HG02610 (cell line): ENCODE measurements around the gene HOXB3.

Experiments
- ATAC-seq: cut with Tn5 transposase; IDR thresholded peaks from one replicate; pipeline ENCODE4 v1.9.1; 2021; ENCODE audit warnings: mild to moderate bottlenecking, moderate library complexity; ENCODE audit not compliant: unreplicated experiment

Gene HOXB3

DNA sequence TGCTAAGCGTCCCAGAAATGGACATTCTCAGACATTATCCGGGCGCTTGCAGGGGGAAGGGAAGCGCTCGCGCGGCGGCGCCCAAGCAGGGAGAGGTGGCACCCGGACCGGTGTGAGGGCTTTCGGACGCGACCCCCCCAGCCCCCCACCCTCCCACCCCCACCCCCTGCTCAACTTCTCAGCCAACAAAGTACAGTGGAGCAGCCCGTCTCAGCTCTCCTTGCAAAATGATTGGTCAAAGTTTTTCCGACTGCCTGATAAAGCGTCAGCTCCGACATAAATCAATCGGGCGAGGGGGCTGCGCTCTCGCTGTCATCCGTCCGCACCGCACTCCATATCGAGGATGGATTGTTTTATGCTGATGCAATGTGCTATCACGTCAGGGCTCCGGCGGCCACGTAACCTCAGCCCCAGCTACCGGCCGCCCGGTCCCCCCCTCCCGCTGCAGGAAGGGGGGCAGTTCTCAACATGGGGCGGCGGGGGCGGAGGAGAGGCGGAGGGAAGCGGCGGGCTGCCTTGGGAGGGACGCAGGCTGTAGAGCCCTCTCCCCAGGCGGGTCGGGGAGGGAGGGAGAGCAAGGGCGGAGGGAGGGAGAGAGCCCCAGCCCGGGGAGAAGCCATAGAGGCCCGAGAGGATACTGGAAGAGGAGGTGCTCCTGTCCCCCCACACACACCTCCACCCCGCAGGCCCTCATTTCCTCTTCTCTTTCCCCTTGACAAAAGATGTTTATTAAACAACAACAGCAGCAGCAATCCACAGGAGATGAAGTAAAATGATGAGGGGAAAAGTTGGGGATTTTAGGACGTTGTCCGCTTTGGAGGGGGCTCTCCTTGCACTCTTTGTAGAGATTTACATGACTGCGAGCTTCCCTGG is 36.4 kb upstream of the HOXB3 start, which contains the start of gene HOXB9:
HOXB9 (minus strand) TSS at position 114 of the 873 bp plus-strand sequence; CDS start at position 25, 89 bp downstream.
- no peak for ATAC-seq

DNA sequence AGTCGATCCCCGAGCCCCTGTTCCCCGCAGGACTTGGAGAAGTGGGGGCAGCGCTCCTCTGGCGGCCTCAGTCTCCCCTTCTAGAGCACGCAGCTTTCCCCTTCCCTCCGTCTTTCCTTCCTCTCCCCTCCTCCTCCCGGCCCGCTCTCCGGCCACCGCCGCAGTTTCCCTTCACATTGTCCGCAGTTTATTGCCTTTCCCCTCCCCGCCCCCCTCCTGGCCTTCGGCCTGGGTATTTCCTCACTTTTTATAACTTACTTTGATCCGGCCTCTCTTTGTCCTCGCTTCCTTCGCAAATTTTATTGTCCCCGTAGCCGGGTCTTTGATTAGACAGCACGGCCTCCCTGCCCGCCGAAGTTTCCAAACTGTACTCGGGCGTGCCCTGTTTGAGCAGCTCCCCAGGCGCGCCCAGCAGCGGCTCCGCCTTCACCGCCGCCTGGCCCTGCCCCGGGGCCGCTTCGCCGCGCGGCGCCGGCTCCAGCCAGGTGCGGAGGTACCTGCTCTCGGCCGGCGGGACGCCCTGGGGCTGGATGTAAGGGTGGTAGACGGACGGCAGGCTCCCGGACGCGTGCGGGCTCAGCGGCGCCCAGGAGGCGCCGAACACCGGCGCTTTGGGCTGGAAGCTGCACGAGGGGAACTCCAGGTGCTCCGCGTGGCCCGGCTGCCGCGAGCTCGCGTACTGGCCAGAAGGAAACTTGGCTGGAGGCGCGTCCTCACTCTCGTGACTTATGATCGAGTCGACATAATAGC is 35.6 kb upstream of the HOXB3 start:
- ATAC-seq = no peak

DNA sequence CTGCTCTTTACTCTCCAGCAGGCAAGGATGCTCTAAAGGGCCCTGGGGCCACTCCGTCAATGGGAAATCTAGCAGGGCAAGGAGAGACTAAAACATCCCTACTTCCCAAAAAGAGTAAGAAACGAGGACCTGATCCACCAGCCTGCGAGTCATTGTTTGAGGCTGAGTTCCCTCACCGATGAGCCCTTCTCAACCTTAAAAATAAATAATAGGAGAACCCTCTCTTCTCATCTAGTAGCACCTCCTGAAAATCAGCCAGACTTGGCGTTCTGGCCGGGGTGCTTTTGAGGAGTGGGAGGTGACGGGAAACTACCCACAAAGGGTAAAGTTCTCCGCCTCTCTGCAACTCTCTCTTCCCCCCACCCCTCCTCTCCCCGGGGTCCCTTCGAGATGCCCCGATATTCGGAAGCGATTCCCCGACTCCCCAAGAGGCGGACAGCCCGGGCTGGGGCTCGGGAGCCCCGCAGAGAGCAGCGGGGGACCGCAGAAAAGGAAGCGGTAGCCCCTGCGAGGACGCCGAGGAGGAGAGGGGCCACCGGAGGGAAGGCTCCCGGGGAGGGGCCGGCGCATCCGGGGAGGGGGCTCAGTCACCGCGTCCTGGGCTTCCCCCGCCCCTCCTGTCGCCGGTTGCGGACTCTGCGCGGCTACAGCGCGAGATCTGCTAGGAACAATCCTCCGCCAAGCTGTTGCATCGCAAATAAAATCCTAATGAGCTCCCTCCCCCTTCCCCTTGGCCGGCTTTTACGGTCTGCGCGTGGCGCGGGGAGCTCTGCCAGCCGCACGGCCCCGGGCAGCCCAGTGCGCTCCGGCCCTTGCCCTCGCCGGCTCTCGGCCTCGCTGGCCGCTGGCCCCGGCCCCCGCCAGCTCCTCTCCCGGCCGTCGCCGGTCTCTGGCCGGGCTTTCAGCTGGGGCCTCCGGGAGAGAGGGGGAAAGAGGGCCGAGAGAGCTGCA is 34.8 kb upstream of the HOXB3 start:
- no peak for ATAC-seq

DNA sequence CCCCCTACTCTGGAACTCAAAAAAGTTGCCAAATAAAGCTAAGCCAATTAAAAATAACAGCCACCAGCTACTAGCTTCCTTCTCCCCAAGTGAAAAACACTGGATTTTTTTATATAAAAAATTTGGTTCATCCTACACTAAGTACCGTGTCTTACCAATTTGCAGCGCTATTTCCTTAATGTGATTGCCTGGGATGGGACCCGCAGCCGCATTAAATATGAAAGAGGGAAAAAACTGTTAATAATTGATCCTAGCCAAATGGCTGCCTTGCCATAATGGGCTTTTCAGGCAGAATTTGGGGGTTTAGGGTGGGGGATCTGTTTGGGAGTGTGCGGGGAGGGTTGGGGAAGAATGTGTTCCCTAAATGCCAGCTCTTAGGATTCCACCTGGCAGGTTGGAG is 34.1 kb upstream of the HOXB3 start:
- ATAC-seq = no peak

DNA sequence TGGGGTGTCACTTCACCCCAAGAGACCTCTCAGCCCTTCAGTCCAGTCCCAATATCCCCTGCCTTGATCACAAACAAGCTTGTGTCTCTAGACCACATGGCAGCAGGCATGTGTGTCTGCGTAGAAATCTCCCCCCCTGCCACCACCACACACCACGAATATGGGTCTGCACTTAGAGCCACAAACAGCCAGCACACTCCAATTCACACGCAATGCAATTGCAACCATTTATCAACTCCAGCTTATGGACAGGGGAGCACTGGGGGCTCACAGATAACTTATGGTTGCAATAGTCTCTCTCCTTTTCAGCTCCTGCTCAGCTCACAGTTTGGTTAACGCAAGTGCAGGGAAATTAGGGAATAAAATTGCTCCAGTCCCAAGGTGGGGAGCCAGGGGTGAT is 33.5 kb upstream of the HOXB3 start:
- no peak for ATAC-seq

DNA sequence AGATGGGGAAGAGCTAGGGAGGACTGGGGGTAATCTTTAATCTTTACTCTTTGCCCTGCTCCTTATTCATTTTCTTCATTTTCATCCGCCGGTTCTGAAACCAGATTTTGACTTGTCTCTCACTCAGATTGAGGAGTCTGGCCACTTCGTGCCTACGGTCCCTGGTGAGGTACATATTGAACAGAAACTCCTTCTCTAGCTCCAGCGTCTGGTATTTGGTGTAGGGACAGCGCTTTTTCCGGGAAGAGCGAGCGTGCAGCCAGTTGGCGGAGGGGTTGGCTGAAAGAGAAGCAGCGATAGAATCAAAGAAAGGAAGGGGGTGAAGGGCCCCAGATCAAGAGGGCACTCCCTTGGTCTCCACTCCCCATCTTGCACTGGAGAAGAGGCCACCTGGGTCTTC is 32.8 kb upstream of the HOXB3 start:
- ATAC-seq = no peak

DNA sequence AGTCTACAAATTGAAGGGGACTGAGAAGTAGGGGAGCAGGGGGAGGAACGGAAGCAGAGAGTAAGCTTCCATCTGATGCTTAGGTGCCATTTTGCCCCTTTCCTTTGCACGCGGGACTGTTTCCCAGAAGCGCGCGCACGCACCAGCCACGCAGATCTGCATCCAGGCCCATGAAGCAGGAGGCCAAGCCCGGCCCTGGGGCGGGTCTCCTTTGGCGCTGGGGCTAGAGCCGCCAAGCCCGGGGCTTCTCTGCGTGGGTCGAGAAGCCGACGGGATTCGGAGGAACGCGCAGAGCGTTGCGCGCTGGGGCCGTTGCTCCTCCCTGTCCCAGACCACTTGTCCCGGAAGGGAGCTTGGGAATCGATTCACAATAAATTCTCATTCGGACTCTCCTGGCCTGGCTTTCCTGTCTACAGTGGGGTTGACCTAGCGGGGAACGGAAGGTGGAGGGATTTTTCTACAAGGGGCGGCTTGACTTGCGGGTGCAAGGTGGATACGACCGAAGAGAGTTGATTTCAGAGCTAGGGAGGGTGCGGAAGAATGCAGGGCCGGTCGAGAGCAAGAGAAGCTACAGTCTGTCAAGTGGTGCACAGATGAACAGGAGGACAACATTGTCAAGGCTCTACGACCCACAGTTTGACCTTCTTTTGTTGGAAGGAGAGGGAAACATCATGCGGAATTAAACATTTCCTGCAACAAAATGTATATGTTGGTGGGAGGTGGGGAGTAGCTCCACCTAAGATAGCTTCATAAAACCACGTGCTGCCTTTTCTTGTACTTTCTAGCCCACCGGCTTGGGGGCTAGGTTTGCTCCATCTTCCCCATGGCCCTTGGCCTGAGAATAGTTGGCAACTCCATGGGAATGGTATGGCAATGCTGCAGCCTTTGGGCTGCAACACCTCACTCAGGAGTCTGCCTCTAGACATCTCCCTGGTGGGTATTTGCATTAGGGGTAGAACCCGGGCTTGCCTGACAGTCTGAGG is 31.7 kb upstream of the HOXB3 start:
- no peak for ATAC-seq

DNA sequence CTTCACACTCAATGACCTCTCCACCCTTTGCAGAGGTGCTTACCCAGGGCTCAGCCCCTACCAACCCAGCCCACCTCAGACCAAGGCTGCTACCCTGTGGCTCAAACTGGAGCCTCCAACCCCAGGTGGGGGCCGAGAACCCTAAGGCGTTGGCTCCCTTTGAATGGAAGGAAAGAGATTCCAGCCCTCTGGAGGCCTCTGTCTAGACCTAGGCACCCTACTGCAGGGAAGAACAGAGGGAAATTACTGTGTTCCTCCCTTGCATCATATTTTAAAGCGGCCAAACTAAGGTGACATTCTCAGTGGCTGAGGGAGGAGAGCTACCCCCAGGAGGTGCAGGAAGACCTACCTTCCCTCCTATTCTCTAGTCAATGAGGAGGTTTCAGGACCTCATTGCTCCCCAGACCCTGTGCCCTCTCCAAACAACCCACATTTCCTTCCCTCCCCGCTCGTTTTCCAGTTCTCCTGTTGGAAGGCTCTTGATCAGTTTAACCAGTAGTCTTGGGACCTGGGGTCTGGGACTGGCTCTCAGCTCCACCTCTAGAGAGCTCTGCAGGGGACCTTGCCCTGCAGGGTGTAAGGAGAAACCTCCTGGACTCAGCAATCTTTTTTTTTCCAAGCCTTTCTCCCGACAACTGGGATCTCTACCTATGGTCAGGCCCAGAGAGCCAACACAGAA is 30.6 kb upstream of the HOXB3 start:
- no peak for ATAC-seq

DNA sequence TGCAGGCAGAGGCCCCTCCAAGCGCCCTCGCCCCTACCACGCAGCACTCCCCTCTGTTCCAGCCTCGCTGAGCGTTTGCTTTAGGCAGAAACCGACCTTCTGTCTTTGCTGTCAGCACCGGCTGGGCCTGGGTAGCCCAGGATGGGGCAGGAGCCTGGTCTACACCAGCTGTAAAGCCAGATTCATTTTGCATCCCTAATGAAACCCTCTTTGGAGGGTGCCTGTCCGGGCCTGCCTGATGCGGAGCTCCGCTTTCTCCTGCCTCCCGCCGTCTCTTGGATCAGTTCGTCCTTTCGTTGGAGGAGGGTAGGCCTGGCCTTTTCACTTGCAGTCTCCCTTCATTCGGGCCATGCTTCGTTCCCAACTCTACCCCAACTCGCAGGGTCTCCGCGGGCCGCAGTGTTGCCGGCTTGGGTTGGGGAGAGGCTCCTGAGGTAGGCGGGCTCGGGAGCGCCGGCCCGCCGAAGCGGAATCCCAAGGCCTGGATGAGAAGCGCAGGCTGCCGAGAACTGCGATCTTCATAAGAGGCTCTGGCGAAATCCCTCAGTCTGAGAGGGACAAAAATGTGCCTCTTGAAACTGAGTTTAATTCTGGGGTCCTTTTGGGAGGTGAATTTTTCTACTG is 29.9 kb upstream of the HOXB3 start:
- ATAC-seq = no peak

DNA sequence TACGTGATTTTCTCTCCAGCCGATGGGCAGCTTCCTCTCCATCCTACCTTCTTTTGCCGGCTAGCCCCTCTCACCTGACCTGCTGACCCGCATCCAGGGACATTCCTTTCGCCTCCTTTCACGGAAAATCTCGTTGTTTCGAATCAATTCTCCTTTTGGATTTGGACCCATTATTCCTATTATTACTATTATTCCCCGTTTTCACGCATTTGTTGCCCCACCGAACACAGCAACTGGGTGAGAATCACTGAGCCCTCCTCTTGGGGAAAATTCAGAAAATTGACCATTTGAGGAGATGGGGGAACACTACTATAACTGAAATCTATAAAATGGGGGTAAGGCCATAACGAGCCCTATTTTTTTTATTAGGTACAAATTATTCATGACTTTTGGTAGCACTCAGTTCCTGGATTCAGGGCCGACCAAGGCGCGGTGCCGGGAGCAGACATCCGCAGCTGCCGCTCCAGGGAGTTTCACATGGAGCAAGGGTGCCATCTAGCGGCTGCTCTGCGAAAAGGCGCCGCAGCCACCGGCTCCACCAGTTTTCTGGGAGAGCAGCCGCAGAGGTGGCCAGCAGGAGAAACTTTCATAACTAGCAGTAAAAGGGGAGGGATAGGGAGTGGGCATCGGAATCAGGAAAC is 28.3 kb upstream of the HOXB3 start:
- no peak for ATAC-seq

DNA sequence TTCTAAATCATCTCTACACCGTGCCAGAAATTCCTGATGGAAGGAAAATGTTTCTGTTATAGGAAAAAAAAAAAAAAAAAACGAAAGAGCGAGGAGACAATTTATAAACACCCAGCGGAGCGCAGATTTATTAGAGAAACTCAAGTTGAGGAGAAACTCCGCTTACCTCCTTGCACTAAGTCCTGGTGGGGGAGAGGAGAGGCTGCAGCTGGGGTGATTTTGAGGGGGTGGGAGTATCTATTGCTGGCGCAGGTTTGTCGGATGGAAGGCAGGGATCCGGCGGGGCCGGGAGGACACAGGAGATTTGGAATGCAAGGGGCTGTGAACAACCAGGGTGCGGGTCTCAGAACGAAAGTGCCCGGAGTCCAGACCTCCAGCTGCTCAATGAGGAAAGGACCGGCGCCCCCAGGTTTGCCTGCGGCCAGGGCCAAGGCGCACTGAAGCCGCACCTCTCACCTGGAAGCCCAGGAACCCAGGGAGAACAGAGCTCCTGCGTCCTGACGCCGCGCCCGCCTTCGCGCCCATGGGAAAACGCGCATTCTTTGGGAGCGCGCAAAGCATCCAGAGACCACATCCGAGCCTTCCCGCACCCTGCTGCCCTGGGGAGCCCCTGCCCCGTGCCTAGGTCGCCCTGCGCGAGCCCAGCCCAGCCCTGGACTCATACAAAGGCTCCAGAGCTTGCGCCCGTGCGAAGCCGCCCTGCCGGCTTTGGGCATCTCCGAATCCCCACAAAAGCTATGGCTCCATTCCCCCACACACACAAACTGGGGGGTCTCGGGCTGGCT is 27.6 kb upstream of the HOXB3 start:
- no peak for ATAC-seq

DNA sequence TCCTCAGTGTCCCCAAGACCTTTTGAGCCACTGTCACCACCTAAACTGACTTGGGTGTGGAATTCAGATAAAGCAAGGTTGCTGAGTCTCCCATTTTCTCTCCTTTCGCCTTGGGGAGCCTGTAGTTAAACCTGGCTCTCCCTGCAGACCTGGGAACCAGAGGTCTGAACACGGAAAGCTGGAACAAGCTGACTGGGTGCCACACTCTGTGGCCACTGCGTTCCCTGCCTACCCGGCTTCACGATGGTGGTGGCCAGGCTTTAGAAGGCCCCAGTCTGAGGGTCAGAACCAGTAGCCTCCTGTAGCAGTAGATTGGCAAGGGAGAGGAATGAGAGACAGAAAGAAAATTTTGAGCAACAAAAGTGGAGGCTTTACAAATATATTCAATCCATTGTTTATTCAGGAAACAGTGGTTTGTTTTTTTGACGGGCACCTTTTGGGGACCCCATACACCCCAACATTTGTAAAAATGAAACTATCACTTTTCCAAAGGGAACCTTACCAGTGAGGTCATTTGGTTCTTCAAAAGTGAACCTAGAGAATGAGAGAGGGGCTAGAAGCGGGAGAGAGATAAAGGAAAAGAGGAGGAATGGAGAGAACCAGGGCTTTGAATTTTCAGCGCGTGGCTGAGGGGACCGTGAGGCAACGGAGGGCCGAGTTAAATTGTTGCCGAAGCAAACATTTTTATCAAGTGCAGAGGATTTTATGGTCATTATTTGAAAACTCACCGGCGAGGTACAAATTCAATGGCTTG is 26.9 kb upstream of the HOXB3 start:
- ATAC-seq = no peak

DNA sequence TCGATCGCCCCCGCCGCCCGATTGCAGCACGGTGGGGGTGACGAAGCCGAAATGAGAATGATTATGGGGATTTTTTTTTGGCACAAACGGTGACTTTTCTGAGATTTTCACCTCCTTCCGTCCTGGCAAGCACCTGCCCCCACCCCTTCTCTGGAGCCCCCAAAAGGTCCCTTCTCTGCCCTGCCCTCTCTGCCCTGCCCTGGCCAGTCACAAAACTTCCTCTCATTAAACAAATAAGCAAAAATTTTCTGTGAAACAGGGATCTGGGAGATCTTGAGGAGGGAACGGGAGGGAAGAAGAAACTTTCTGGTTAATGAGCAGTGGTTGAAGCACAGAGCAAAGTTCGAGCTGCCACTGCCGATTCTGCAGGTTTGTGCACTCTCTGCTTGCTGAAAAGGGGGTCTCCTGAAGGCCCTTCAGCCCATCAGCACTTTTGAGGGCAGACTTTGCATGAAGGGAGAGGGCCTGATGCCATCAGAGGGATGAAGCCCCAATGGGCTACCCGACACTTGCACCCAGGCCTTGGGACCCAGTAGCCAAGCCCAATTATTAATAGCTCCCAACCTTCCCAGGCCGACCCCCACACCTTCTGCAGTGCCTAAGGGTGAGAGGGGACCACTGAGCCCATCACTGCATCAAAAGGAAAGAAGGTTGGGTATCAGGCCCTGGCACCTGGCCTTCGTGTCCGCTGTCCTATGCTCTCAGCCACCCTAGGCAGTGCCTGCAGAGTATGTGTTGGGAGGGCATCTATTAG is 26.1 kb upstream of the HOXB3 start:
- ATAC-seq = no peak

DNA sequence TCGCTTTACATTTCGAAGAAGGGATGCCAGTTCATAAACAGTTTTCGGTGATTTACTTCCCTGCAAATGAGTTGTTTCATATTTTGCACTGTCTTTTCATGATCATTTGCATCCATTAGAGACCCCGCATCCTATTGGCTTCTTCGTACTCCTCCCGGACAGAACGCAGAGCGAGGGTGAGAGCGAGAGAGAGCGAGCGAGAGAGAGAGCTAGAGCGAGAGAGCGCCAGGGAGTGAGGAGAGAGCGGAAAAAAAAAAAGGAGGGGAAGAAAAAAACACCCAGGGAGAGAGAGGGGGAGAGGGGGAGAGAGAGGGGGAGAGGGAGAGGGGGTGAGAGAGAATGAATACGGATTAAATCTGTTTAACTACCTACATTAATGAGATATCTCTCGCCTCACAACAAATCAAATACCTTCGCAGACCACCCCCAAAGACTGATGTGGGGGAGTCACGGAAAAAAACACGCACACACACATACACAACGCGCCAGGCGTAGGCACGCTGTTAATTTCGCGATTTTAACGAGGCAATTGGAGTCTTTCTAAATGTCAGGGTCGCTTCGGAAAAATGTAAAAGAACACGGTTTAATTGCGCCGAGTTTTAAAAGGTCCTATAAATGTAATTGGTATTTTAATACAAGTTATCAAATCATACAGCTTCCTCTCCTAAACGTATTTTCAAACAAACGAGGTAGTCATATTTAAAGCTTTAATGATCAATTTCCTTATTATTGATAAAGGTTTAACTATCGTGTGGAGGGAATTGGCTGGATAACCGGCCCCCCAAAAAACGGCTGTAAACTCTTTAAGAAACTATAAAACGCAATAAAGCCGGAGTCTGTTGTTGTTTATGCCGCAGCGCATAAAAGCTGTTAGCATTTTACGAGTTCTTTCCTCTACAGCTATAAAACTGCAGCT is 25.3 kb upstream of the HOXB3 start, which contains the start of gene HOXB8:
HOXB8 (minus strand) TSS at position 246 of the 916 bp plus-strand sequence. CDS start 588 bp downstream, outside the sequence.
- ATAC-seq = no peak
